Liver (tissue), 3 donors: ENCODE measurements around the gene SPAG16.

ENCODE experiments used
- CTCF ChIP-seq: fragments of 150-350 bp; IDR thresholded peaks from 2 replicates; pipeline ENCODE4 v1.5.1; 2017; ENCODE audit warnings: improper control_type of control experiment, low read depth, low read length; ENCODE audit not compliant: missing input control
- NR2F2 ChIP-seq: IDR thresholded peaks from 2 replicates; pipeline ENCODE4 v1.6.1; 2016; ENCODE audit warnings: antibody characterized with exemption
- ZBTB33 ChIP-seq: IDR thresholded peaks from 2 replicates; pipeline ENCODE4 v1.6.1; 2016; ENCODE audit warnings: antibody characterized with exemption
- donor health status: healthy.
- donor health status: healthy.

- TF ChIP-seq CTCF (no peak), ZBTB33 (no peak), NR2F2 (no peak)
Observed at GRCh38 chr2:214019973-214020345, 735.7 kb downstream of the SPAG16 start.
